HG03457 (cell line): ENCODE measurements around the gene ADGRV1.
"Not testable (repeated sequence)": the region's sequence is repeated elsewhere in the genome, so short reads cannot be mapped to it uniquely, and the experiment has no call there.

Source experiments
- ATAC-seq: cut with Tn5 transposase; IDR thresholded peaks from one replicate; pipeline ENCODE4 v1.9.1; 2021; ENCODE audit warnings: moderate number of reproducible peaks; ENCODE audit not compliant: unreplicated experiment

Gene ADGRV1

DNA sequence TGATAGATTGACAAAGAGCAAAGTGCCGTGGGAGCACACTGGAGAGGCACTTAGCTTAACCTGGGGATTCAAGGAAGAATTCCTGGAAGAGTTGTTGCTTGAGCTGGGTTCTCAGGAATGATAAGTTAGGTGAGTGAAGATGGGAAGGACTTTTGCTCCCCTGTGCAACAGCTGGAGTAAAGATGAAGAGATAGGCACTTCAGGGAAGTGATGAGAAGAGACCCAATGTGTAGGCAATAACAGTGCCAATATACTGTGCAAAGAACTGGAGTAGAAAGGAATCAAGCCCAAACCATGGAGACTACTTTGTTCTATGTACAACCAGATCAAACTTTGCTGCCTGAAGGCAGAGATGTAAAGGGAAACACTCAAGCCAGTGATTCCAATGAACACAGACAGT lies 92.2 kb downstream of the ADGRV1 start:
- ATAC-seq = no peak

DNA sequence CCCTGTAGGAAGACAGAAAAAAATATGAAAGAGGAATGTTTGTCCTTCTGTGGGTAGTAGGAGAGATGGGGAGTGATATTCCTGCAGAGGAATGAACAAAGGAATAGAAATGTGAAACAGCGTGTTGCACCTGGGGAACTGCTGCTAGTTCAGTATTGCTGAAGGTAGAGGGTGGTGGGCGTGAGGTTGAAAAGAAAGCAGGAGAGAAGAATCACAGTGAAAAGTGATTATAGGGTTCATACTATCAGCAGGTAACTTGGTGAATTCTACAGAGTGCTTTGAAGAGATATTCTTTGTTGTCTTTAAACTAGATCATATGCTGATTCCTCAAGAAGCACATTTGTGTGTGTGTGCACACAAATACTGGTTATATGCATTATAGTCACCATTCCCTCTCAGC lies 95.6 kb downstream of the ADGRV1 start:
- ATAC-seq = no peak

DNA sequence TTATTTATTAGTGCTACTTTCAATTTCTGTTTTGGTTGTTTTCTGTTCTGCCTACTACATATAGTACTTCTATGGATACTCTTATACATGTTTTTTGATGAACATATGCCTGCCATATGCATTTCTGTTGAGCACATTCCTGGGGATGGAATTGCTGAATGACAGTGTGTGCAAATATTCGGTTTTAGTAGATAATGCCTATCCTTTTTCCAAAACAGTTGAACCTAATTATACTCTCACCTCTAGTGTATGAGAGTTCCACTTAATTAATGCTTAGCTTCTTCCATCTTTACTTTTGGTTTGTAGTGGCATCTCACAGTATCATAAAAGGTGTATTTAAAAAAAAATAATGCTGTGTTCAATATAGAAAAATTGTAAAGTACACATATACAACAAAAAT lies 96.8 kb downstream of the ADGRV1 start:
- ATAC-seq = no peak

DNA sequence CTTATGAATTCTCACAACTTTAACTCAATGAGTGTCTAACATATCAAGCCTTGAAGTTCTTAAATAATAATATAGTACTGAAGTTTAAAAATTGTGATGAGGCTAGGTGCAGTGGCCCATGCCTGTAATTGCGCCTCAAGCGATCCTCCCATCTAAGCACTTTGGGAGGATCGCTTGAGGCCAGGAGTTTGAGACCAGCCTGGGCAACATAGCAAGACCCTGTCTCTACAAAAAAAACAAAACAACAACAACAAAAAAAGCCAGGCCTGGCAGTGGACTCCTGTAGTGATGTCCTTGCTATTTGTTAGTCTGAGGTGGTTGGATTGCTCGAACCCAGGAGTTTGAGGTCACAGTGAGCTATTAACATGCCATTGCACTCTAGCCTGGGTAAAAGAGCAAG lies 98.4 kb downstream of the ADGRV1 start:
- ATAC-seq = no peak

DNA sequence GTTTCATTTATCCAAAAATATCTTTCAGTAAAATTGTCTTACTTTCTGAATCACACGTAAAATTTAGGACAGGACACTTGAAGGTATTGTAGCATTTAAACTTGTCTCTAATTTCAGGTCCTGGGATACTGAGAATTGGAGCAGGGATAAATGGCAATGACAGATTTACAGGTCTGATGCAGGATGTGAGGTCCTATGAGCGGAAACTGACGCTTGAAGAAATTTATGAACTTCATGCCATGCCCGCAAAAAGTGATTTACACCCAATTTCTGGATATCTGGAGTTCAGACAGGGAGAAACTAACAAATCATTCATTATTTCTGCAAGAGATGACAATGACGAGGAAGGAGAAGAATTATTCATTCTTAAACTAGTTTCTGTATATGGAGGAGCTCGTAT lies 99.2 kb downstream of the ADGRV1 start:
- ATAC-seq = no peak

DNA sequence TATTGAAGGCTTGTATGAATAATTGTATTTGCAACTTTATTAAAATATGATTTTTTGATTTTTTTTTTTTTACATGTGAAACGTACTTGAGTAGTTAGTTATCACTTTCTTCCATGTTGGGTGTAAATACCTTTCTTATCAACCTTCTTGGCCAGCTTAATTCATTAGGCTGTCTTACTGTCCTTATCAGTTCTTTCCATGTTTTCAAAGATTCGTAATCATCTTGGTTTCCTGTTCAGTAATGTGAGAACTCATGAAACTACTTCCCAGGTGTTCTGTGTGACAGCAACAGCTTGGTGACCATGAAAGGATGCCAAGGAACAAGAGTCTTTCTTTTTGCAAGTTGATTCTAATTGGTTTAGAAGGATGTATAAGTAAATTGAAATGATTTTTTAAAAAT lies 100.0 kb downstream of the ADGRV1 start:
- ATAC-seq = no peak

DNA sequence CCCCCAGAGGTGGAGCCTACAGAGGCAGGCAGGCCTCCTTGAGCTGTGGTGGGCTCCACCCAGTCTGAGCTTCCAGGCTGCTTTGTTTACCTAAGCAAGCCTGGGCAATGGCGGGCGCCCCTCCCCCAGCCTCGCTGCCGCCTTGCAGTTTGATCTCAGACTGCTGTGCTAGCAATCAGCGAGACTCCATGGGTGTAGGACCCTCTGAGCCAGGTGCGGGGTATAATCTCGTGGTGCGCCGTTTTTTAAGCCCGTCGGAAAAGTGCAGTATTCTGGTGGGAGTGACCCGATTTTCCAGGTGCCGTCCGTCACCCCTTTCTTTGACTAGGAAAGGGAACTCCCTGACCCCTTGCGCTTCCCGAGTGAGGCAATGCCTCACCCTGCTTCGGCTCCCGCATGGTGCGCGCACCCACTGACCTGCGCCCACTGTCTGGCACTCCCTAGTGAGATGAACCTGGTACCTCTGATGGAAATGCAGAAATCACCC lies 109.5 kb downstream of the ADGRV1 start:
- ATAC-seq = not testable (repeated sequence)

DNA sequence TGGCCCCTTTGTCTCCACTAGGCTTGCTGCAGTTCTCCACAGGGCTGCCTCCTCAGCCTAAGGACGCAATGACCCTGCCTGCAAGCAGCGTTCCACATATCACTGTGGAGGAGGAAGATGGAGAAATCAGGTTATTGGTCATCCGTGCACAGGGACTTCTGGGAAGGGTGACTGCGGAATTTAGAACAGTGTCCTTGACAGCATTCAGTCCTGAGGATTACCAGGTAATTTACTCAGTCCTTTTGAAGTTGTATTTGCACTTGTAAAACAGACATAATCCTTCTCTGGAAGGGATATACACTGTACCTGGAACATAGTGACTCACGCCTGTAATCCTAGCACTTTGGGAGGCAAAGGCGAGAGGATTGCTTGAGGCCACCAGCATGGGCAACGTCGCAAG lies 116.6 kb downstream of the ADGRV1 start:
- no peak for ATAC-seq

DNA sequence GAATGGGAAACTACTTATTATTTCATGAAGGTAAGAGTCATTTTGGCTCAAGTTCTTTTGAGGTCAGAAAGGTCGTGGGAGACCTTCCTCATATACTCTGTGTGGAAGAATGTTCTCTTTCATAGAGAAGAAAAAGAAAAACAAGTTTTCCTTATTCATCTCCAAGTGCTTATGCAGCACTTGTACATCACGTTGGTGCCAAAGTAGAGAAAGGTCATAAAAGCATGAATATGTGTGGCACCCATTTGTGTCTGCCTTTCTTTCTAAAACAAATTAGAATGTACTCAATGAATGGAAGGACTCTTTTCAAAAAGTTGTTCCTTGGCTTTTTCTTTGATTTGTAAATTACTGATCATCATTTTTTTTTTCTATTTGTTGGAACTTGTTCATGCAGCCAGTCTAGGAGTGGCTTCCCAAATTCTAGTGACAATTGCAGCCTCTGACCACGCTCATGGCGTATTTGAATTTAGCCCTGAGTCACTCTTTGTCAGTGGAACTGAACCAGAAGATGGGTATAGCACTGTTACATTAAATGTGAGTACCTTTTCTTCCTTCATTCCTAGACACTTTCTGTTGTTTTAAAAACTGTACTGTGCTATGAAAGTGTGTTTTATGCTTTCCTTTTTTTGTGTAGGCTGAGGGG lies 122.4 kb downstream of the ADGRV1 start:
- no peak for ATAC-seq

DNA sequence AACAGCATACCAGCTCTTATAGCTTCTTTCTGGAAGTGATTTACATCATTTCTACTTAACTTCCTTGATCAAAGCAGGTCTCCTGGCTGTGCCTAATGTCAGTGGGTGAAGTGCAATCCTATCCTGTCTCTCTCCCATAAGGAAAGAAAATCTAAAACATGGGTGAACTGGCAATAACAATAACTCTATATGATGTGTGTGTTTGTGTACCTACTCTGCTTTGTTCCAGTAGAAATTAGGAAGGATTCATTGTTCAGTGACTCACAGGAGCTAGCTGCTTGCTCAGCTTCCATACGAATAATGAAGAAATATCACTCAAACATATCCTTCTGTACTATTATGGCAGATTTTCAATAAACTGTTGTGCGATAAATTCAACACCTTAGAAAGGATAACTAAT lies 123.7 kb downstream of the ADGRV1 start:
- ATAC-seq = no peak

DNA sequence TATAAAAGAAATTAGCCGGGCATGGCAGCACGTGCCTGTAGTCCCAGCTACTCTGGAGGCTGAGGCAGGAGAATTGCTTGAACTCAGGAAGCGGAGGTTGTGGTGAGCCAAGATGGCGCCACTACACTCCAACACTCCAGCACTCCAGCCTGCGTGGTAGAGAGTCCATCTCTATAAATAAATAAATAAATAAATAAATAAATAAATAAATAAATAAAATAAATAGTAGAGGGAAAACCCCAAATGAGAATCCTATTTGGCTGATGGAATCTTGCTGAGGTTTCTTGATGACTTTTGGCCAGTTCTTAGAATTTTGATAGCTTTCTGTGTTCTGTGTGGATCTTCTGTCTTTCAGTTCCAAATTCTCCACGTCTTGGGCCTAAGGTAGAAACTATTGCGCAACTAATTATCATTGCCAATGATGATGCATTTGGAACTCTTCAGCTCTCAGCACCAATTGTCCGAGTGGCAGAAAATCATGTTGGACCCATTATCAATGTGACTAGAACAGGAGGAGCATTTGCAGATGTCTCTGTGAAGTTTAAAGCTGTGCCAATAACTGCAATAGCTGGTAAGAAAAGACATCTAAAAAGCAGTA lies 126.9 kb downstream of the ADGRV1 start:
- no peak for ATAC-seq

DNA sequence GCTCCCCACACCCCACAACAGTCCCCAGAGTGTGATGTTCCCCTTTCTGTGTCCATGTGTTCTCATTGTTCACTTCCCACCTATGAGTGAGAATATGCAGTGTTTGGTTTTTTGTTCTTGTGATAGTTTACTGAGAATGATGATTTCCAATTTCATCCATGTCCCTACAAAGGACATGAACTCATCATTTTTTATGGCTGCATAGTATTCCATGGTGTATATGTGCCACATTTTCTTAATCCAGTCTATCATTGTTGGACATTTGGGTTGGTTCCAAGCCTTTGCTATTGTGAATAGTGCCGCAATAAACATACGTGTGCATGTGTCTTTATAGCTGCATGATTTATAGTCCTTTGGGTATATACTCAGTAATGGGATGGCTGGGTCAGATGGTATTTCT lies 127.8 kb downstream of the ADGRV1 start:
- not testable (repeated sequence) for ATAC-seq

DNA sequence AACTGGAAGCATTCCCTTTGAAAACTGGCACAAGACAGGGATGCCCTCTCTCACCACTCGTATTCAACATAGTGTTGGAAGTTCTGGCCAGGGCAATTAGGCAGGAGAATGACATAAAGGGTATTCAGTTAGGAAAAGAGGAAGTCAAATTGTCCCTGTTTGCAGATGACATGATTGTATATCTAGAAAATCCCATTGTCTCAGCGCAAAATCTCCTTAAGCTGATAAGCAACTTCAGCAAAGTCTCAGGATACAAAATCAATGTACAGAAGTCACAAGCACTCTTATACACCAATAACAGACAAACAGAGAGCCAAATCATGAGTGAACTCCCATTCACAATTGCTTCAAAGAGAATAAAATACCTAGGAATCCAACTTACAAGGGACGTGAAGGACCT lies 128.9 kb downstream of the ADGRV1 start:
- ATAC-seq = not testable (repeated sequence)

DNA sequence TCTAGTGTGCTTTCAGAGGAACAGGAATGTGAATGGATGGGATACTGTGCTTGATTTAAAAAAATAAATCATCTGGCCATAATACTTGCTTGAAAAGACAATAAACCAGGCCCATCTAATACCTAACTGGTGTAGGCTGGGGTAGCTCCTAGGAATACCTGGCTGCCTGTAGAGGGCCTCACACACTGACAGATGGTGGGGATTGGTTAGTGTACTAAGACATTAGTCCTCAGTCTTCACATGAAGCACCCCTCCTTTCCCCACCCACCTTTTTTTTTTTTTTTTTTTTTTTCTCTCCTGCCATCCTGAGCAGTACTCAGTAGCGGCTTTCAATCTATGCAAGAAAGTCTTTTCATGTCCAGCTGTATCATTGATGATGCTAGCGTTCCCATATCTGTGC lies 130.5 kb downstream of the ADGRV1 start:
- no peak for ATAC-seq

DNA sequence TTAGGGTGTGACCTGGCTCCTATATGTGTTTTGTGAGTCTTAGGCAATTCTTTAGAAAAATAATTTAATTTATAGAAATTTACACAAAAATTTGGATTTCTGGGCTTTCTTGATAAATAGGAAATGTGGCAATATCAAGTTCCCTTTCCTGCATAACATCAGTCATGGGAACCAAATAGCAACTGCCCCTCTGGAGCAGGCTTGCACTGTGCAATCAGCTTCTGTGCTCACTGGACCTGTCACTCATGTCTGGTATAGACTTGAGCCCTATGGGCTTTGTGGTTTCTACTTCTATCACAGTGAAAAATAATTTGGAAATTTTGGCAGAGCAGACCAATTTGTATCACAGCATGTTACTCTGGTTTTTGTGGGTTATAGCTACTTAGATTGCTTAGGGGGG lies 131.7 kb downstream of the ADGRV1 start:
- ATAC-seq = no peak

DNA sequence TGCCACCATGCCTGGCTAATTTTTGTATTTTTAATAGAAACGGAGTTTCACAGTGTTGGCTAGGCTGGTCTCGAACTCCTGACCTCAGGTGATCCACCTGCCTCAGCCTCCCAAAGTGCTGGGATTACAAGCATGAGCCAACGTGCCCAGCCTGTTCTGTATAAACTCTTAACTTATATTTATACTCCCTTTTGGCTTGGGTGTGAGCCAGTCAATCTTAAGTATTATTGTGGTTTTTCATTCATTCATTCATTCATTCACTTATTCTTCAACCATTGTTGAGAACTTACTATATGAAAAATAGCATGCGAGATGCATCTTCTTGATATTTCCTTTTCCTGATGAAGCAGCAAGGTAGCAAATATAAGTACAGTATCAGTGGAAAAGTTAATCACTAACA lies 132.9 kb downstream of the ADGRV1 start:
- no peak for ATAC-seq

DNA sequence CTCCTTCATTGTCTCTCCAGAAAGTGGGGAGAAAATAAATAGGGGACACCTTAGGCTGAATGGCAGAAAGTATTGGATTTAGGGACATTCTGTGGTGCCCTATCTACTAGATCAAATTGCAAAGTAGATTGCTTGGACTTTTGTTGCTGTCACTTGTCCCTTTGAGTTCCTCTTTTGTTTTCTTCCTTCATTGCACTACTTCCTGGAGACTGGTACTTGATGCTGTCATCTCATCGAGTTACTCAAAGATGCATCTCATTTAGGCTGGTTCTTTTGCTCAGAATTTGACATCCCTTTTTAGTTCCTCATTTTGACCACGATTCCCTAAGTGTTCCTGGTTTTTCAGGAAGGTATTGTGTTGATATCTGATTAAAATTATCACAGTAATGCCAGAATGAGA lies 137.6 kb downstream of the ADGRV1 start:
- no peak for ATAC-seq

DNA sequence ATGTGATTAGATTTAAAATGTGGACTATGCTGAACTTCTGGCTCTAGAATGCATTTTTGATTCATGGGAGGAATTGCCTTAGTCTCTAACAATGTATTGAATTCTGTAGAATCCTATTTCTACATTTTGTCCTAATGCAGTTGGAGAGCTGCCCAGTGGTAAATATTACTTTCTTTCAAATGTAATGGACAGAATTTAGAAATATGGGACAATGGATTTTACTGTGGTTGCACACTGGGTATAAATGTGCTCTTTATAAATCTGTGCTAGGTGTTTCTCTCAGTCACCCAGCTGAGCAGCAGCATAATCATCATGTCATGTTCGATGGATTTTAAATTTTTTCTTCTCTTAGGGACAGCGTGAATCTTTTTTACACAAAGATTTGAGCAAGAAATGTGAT lies 141.7 kb downstream of the ADGRV1 start:
- ATAC-seq = no peak

DNA sequence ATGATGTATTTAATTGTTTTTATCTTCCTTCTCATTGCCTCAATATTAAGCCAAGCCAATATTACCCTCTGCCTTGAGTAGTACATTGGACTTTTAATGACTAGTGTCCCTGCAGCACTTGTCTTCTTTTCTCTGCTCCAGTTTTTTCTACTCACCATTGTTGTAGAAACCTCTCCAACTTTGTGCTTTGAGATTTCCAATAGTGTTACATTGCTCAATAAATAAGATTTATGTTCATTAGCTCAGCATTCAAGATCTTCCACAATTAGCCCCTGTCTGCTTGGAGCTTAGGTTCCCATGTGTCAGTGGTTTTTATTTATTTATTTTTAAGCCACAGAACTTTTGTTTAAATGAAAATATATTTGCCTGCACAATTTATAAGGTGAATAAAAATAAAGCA lies 145.3 kb downstream of the ADGRV1 start:
- ATAC-seq = no peak

DNA sequence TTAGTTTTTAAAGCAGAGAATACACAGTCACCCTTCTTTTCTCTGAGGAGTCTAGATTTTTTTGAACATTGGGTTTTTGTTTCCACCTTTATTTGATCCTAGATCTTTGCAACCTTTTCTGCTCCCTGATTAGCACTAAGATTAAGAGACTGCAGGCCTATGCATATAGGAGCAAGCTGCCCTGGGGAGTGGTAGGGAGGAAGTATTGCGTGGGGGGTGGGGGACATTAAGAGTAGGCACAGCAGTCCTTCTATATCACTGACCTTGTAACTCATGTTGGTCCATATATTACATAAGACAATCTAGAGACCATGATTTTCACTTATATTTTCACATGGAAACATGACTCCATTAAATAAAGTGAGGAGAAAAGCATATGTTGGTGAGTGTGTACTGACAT lies 149.1 kb downstream of the ADGRV1 start:
- no peak for ATAC-seq

DNA sequence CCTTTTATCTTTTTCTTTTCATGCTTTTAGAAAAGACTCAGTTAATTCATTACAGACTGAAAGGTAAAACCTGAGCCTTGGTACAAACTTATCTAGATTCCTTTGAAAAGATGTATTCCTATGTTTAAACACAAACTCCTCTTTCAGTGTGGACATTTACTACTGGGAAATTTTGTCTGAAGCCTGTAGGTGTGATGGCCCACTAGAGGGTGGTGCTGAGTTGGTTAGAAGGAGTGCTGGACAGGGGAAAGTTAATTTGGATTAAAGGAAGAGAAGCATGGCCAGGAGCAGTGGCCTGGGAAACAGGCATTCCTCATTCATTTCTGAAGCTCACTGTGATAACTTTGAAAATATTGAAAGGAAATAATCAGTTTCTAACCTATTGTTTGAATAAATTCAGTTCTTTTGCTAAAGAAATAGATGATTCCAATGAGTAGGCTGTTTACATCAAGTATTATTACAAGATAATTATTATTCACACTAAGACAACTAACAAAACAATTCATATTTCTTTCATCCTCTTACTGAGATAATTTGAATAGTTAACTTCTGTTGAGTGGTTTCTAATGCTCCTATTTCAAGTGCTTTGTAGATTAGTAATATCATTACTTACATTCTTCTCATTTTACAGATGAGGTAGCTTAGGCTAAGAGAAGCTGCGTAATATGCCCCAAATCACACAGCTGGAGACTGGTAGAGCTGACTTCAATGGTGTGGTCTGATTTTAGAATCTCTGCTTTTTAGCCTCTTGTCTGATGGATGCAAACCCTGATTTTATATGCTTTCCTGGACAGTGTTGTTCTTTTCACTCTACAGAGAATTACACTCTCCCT lies 150.9 kb downstream of the ADGRV1 start:
- ATAC-seq = no peak

DNA sequence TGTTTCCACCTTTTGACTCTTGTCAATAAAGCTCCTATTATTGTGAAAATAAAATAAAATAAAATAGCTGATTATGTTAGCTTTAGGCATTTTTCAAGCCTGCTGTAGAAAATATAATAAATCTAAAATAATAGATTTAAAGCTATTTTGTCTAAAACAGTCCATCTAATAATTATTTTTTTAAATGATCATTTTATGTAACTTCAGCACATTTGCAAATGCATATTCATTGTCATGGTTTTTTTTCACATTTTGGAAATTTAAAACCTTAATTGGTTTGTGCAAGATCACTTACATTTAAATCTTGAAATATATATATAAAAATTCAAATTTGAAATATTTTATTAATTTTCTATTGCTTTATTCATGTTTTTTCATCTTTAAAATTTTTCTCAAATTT lies 159.8 kb downstream of the ADGRV1 start:
- ATAC-seq = no peak
